Sigmoid colon (tissue), 7 donors: ENCODE data around the gene ZNF157. TPM values are rescaled to one million over a fixed set of nuclear protein-coding genes. Genes with fewer than 3 reads are reported as not detected.

ENCODE experiments used
- DNase-seq: peaks from one replicate; pipeline ENCODE4 v3.0.0-alpha.2; 2019
- H3K27ac ChIP-seq, 4 donors: fragments of 200-600 bp; sonication (generic); one replicate each; pipeline ENCODE4 v1.5.1; 2016 to 2019; ENCODE audit warnings: mild to moderate bottlenecking in 1 of 4
- H3K27me3 ChIP-seq, 3 donors: fragments of 200-600 bp; sonication (generic); one replicate each; pipeline ENCODE4 v1.5.1; 2019; ENCODE audit warnings: mild to moderate bottlenecking in 1 of 3
- H3K36me3 ChIP-seq, 4 donors: fragments of 200-600 bp; sonication (generic); one replicate each; pipeline ENCODE4 v1.5.1; 2016 to 2019
- H3K4me1 ChIP-seq, 4 donors: fragments of 200-600 bp; sonication (generic); one replicate each; pipeline ENCODE4 v1.5.1; 2017 to 2019
- H3K4me3 ChIP-seq, 4 donors: fragments of 200-600 bp; sonication (generic); one replicate each; pipeline ENCODE4 v1.5.1; 2017 to 2019; ENCODE audit warnings: mild to moderate bottlenecking in 2 of 4, moderate library complexity in 1 of 4
- H3K9me3 ChIP-seq, 4 donors: fragments of 200-600 bp in 3 of 4; sonication (generic) in 3 of 4; one replicate each; pipeline versions ENCODE4 v1.5.1 to v1.6.1; 2013 to 2019
- CTCF ChIP-seq, 4 experiments: fragments of 450-650 bp in 3 of 4; fragments of 200-600 bp in 1 of 4; IDR thresholded peaks; one replicate each; pipeline ENCODE4 v1.5.1; 2016 to 2019; ENCODE audit warnings: antibody characterized with exemption in 4 of 4, mild to moderate bottlenecking in 3 of 4, moderate library complexity in 2 of 4
- EP300 ChIP-seq, 4 donors: sonication (generic); formaldehyde crosslinking; IDR thresholded peaks; one replicate each; pipeline ENCODE4 v1.6.1; 2017; ENCODE audit warnings: antibody characterized with exemption in 4 of 4
- POLR2A ChIP-seq, 2 donors: fragments of 450-650 bp; IDR thresholded peaks; one replicate each; pipeline ENCODE4 v1.6.1; 2016; ENCODE audit warnings: antibody characterized with exemption in 2 of 2, mild to moderate bottlenecking in 2 of 2, moderate library complexity in 2 of 2
- POLR2AphosphoS5 ChIP-seq, 4 donors: sonication (generic); formaldehyde crosslinking; IDR thresholded peaks; one replicate each; pipeline ENCODE4 v1.6.1; 2017; ENCODE audit warnings: antibody characterized with exemption in 4 of 4
- WGBS, 2 donors: extraction: QIAGEN DNeasy Blood & Tissue Kit; methylation state at CpG; one replicate each; pipeline ENCODE4 v1.1.7; 2013; 5-methylcytosine and 5-hydroxymethylcytosine counted together
- intact Hi-C: fragments of 100-400 bp; cut with DNase I; formaldehyde crosslinking; loops from one replicate; pipeline ENCODE4 v1.15.1; 2023
- polyA plus RNA-seq, 3 donors: library from polyadenylated mRNA; stranded (reverse); fragments of 200-250 nt; gene quantifications; one replicate each; pipeline ENCODE4 v1.2.3, GENCODE V29; 2013
- small RNA-seq, 3 donors: library from RNA; depleted of rRNA; stranded (forward); fragments of <200 nt; gene quantifications; one replicate each; pipeline ENCODE3, GENCODE V24; 2016
- total RNA-seq, 4 donors: library from RNA; depleted of rRNA; stranded (reverse); fragments of >200 nt; gene quantifications; one replicate each; pipeline ENCODE4 v1.1.0, GENCODE V29; 2016
- donor health status: healthy with polysubstance abuse.
- donor health status: Bipolar disorder and iron deficiency.
- donor health status: healthy.

Gene ZNF157
- total and polyA plus RNA-seq, 7 donors = 0.15 to 0.71 (median 0.38) TPM; not detected in 3

GRCh38 chrX:47456080-47456479 is 85.7 kb downstream of the ZNF157 start:
- DNase-seq = no peak
- 94 to 95% methylated on average over 6 of the region's 6 CpGs for WGBS, 2 donors
- Histone ChIP-seq H3K4me3 (no peak overlapping the region), H3K27me3 (no peaks in the 10 kb centered on the region), H3K36me3 (peaks cover 0 to 30% (median 7%) of the 10 kb centered on the region in 4 donors), H3K27ac (no peak overlapping the region), H3K9me3 (no peaks in the 10 kb centered on the region), H3K4me1 (no peaks in the 10 kb centered on the region)
- TF ChIP-seq CTCF (IDR thresholded peaks at IDR 0.05) (no peak), EP300 (IDR thresholded peaks at IDR 0.05) (no peak)
- intact Hi-C loops = no loop called here

GRCh38 chrX:47458528-47458927 is 88.2 kb downstream of the ZNF157 start:
- no peaks in the 10 kb centered on the region for H3K4me1 ChIP-seq
- intact Hi-C loops = no loop called here
- no peak overlapping the region for H3K4me3 ChIP-seq
- 85 to 94% methylated on average over 6 of the region's 6 CpGs for WGBS, 2 donors
- no peak for DNase-seq
- no peak overlapping the region for H3K27ac ChIP-seq
- no peaks in the 10 kb centered on the region for H3K9me3 ChIP-seq
- TF ChIP-seq POLR2AphosphoS5 (IDR thresholded peaks at IDR 0.05) (no peak), CTCF (IDR thresholded peaks at IDR 0.05) (no peak), POLR2A (IDR thresholded peaks at IDR 0.05) (no peak), EP300 (IDR thresholded peaks at IDR 0.05) (no peak)
- no peaks in the 10 kb centered on the region for H3K27me3 ChIP-seq
- peaks cover 0 to 18% (median 7%) of the 10 kb centered on the region in 4 donors for H3K36me3 ChIP-seq

- WGBS, 2 donors = 94 to 97% methylated on average over 1 of the region's 1 CpG
Measured at GRCh38 chrX:47460561-47460960, 90.2 kb downstream of the ZNF157 start.

More at GRCh38 chrX:47460561-47460960, 90.2 kb downstream of the ZNF157 start:
- Histone ChIP-seq H3K27me3 (no peaks in the 10 kb centered on the region), H3K27ac (no peak overlapping the region), H3K36me3 (peaks cover 0 to 8% (median 3%) of the 10 kb centered on the region in 4 donors), H3K4me3 (no peak overlapping the region), H3K9me3 (no peaks in the 10 kb centered on the region), H3K4me1 (no peaks in the 10 kb centered on the region)
- no peak for DNase-seq
- TF ChIP-seq CTCF (IDR thresholded peaks at IDR 0.05) (no peak), EP300 (IDR thresholded peaks at IDR 0.05) (no peak), POLR2AphosphoS5 (IDR thresholded peaks at IDR 0.05) (no peak), POLR2A (IDR thresholded peaks at IDR 0.05) (no peak)
- intact Hi-C loops = no loop called here

Small RNAs within 50 kb of the gene (small RNA-seq; reads per million reads assigned to genes)
- 0 reads per million in 3 donors for gene SNORA11C

Other genes with a start within 250 kb of the ZNF157 start
- gene NDUFB11, start 225.9 kb upstream of the ZNF157 start, total RNA-seq = 100 to 1,000 TPM in 1 of 4 donors, 10 to 100 TPM in 3; 64.3 to 103 (median 82.8) TPM
- 100 to 1,000 TPM in 1 of 3 donors, 10 to 100 TPM in 2; 82.3 to 124 (median 91.8) TPM for gene NDUFB11, start 225.9 kb upstream of the ZNF157 start, polyA plus RNA-seq
- gene RBM10, start 225.4 kb upstream of the ZNF157 start, total RNA-seq = 10 to 100 TPM; 17.1 to 28.0 (median 22.0) TPM
- 10 to 100 TPM; 15.0 to 44.3 (median 23.8) TPM for gene RBM10, start 225.4 kb upstream of the ZNF157 start, polyA plus RNA-seq
- gene UBA1, start 176.7 kb upstream of the ZNF157 start, total RNA-seq = 100 to 1,000 TPM in 1 of 4 donors, 10 to 100 TPM in 3; 74.9 to 112 (median 80.7) TPM
- 100 to 1,000 TPM in 1 of 3 donors, 10 to 100 TPM in 2; 72.7 to 126 (median 84.2) TPM for gene UBA1, start 176.7 kb upstream of the ZNF157 start, polyA plus RNA-seq
- 10 to 100 TPM; 43.8 to 55.9 (median 45.6) TPM for gene CDK16, start 151.9 kb upstream of the ZNF157 start, total RNA-seq
- 10 to 100 TPM; 35.4 to 64.6 (median 46.5) TPM for gene CDK16, start 151.9 kb upstream of the ZNF157 start, polyA plus RNA-seq
- 10 to 100 TPM; 18.9 to 37.7 (median 35.3) TPM for gene USP11, start 137.6 kb upstream of the ZNF157 start, total RNA-seq
- gene USP11, start 137.6 kb upstream of the ZNF157 start, polyA plus RNA-seq = 10 to 100 TPM in 1 of 3 donors, 1 to 10 TPM in 2; 4.9 to 21.8 (median 6.6) TPM
- gene ZNF41, start 112.6 kb downstream of the ZNF157 start, total RNA-seq = 1 to 10 TPM; 4.3 to 8.4 (median 7.4) TPM
- gene ZNF41, start 112.6 kb downstream of the ZNF157 start, polyA plus RNA-seq = 1 to 10 TPM; 3.0 to 4.0 (median 3.0) TPM
- gene ARAF, start 190.6 kb downstream of the ZNF157 start, total RNA-seq = 10 to 100 TPM; 25.7 to 30.3 (median 28.0) TPM
- gene ARAF, start 190.6 kb downstream of the ZNF157 start, polyA plus RNA-seq = 10 to 100 TPM; 34.9 to 57.8 (median 48.0) TPM
- 100 to 1,000 TPM; 105 to 158 (median 115) TPM for gene TIMP1, start 211.9 kb downstream of the ZNF157 start, total RNA-seq
- gene TIMP1, start 211.9 kb downstream of the ZNF157 start, polyA plus RNA-seq = 100 to 1,000 TPM in 1 of 3 donors, 10 to 100 TPM in 2; 40.2 to 164 (median 60.1) TPM
- 1 to 10 TPM in 2 of 4 donors, under 1 TPM in 2; 0.16 to 1.4 (median 1.0) TPM for gene SYN1, start 249.3 kb downstream of the ZNF157 start, total RNA-seq
- 1 to 10 TPM in 1 of 3 donors, under 1 TPM in 1, not detected in 1; 0.46 to 1.6 TPM for gene SYN1, start 249.3 kb downstream of the ZNF157 start, polyA plus RNA-seq